OCI-LY7 (cell line): Measurements from ENCODE around the gene TEKT2. TPM values are rescaled to one million over a fixed set of nuclear protein-coding genes. Genes with fewer than 3 reads are reported as not detected.

ENCODE experiments used
- BruUV-seq: library from RNA; stranded (reverse); fragments of 400-500 nt; replicated peaks from 2 replicates; lab custom pipeline; 2021; lab: Mats Ljungman, UMichigan
- CTCF ChIA-PET: fragments of 300-600 bp; sonication (Branson Sonifier 250); formaldehyde crosslinking; loops from one replicate; lab custom pipeline; 2022; ENCODE audit warnings: antibody characterized with exemption; ENCODE audit not compliant: unreplicated experiment; lab: Charles Lee
- POLR2A ChIA-PET: fragments of 300-600 bp; sonication (Branson Sonifier 250); formaldehyde crosslinking; loops from one replicate; lab custom pipeline; 2022; ENCODE audit warnings: antibody characterized with exemption; lab: Charles Lee
- DNase-seq: peaks from one replicate; pipeline ENCODE4 v3.0.0-alpha.2; 2015; ENCODE audit warnings: low spot score
- H2AFZ ChIP-seq: fragments of 200-600 bp; sonication (generic), shearing (Covaris generic); 2 replicates; pipeline ENCODE4 v1.6.1; 2014; ENCODE audit warnings: mild to moderate bottlenecking, antibody characterized with exemption, low read length, moderate library complexity
- H3K27ac ChIP-seq: fragments of 200-600 bp; sonication (generic); 2 replicates; pipeline ENCODE4 v1.5.1; 2014; ENCODE audit warnings: mixed run types, low read depth, mild to moderate bottlenecking, moderate library complexity, low read length, inconsistent platforms; ENCODE audit not compliant: poor library complexity, severe bottlenecking
- H3K36me3 ChIP-seq: fragments of 200-600 bp; sonication (generic); 2 replicates; pipeline ENCODE4 v1.6.1; 2014; ENCODE audit warnings: mild to moderate bottlenecking, antibody characterized with exemption, low read length, moderate library complexity, mixed read lengths; ENCODE audit not compliant: insufficient read depth
- H3K4me1 ChIP-seq: fragments of 200-600 bp; sonication (generic); 2 replicates; pipeline ENCODE4 v1.5.1; 2014; ENCODE audit warnings: mild to moderate bottlenecking, low read length; ENCODE audit not compliant: insufficient read depth, poor library complexity, severe bottlenecking
- H3K4me2 ChIP-seq: fragments of 200-600 bp; sonication (generic); 2 replicates; pipeline ENCODE4 v1.6.1; 2014; ENCODE audit warnings: mild to moderate bottlenecking, low read length
- H3K4me3 ChIP-seq: fragments of 200-600 bp; sonication (generic); 2 replicates; pipeline ENCODE4 v1.5.1; 2014; ENCODE audit warnings: mild to moderate bottlenecking, low read depth, low read length; ENCODE audit not compliant: poor library complexity, severe bottlenecking
- H3K79me2 ChIP-seq: fragments of 200-600 bp; sonication (generic); 2 replicates; pipeline ENCODE4 v1.6.1; 2016; ENCODE audit warnings: low read depth, mild to moderate bottlenecking, low read length, moderate library complexity, mixed read lengths; ENCODE audit not compliant: insufficient read depth
- H3K9me2 ChIP-seq: fragments of 200-600 bp; sonication (generic); 2 replicates; pipeline ENCODE4 v1.6.1; 2016; ENCODE audit warnings: mild to moderate bottlenecking, low read length, mixed read lengths; ENCODE audit not compliant: insufficient read depth
- H3K9me3 ChIP-seq: fragments of 200-600 bp; sonication (generic); 2 replicates; pipeline ENCODE4 v1.6.1; 2014; ENCODE audit warnings: mild to moderate bottlenecking, mixed run types, low read length, mixed read lengths
- H4K20me1 ChIP-seq: fragments of 200-600 bp; sonication (generic); 2 replicates; pipeline ENCODE4 v1.6.1; 2014; ENCODE audit warnings: mild to moderate bottlenecking, antibody characterized with exemption, low read length, moderate library complexity, mixed read lengths; ENCODE audit not compliant: insufficient read depth
- EZH2phosphoT487 ChIP-seq: fragments of 200-600 bp; sonication (generic); IDR thresholded peaks from 2 replicates; pipeline ENCODE4 v1.6.1; 2018; ENCODE audit warnings: low read depth, borderline replicate concordance, mild to moderate bottlenecking, mixed run types, antibody characterized with exemption, low read length, moderate library complexity, mixed read lengths
- intact Hi-C: fragments of 100-400 bp; cut with micrococcal nuclease; formaldehyde crosslinking; loops from one replicate; pipeline ENCODE4 v1.10.0; 2022; ENCODE audit not compliant: unreplicated experiment
- total RNA-seq, 2 experiments: library from RNA; depleted of rRNA in 1 of 2; stranded (reverse); fragments of >200 nt in 1 of 2; shearing (Covaris generic) in 1 of 2; gene quantifications; 2 replicates each; pipeline ENCODE4 v1.2.3, GENCODE V29; 2014 to 2022
- TF ChIP-seq, protein P1 (sequence below): fragments of 200-600 bp; sonication (generic); conservative IDR thresholded peaks from 2 replicates; pipeline ENCODE4 v1.5.1; 2014; ENCODE audit warnings: mild to moderate bottlenecking, antibody characterized with exemption, low read length, moderate library complexity, mixed read lengths

The TEKT2 gene
- total RNA-seq, 2 experiments from 2014 or later, result not detected

DNA sequence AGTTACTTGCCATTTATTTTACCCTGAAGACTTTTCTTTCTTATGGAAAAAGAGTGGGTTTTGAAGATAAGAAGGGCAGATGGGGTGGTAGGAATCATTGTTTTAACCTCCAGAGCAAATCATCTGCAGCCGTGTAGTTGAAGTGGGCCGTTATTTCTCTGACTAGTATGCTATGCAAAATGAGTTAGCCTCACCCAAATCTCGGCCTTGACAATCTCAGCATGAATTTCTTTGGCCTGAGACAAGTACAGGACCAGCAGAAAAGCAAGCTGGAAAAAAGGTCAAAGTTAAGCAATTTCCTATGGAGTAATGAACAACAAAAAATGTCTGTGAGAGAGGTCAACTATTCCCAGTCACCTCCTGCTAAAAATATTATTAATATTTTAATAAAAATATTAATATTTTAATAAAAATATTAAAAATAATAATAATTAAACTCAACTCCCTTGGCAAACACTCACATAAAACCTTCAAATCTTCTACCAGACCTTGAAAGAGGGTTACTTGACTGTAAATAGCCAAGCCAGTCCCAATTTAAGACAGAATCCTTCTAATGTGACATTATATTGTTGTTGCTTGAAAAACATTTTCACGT is 6.8 kb upstream of the TEKT2 start:
- TF ChIP-seq, protein P1, sequence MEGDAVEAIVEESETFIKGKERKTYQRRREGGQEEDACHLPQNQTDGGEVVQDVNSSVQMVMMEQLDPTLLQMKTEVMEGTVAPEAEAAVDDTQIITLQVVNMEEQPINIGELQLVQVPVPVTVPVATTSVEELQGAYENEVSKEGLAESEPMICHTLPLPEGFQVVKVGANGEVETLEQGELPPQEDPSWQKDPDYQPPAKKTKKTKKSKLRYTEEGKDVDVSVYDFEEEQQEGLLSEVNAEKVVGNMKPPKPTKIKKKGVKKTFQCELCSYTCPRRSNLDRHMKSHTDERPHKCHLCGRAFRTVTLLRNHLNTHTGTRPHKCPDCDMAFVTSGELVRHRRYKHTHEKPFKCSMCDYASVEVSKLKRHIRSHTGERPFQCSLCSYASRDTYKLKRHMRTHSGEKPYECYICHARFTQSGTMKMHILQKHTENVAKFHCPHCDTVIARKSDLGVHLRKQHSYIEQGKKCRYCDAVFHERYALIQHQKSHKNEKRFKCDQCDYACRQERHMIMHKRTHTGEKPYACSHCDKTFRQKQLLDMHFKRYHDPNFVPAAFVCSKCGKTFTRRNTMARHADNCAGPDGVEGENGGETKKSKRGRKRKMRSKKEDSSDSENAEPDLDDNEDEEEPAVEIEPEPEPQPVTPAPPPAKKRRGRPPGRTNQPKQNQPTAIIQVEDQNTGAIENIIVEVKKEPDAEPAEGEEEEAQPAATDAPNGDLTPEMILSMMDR, result no peak
- TF ChIP-seq EZH2phosphoT487, result no peak
- Histone ChIP-seq H3K4me3 (no peak overlapping the region), H3K4me2 (no peak overlapping the region), H2AFZ (no peak overlapping the region), H3K4me1 (no peaks in the 10 kb centered on the region), H3K9me3 (no peaks in the 10 kb centered on the region), H3K36me3 (no peaks in the 10 kb centered on the region), H3K9me2 (no peaks in the 10 kb centered on the region), H3K27ac (no peak overlapping the region), H3K79me2 (no peaks in the 10 kb centered on the region), H4K20me1 (no peaks in the 10 kb centered on the region)
- DNase-seq, result no peak
- CTCF ChIA-PET, result no interaction called here
- POLR2A ChIA-PET, result no interaction called here
- BruUV-seq, result no TSS peak
- intact Hi-C loops, result no loop called here

DNA sequence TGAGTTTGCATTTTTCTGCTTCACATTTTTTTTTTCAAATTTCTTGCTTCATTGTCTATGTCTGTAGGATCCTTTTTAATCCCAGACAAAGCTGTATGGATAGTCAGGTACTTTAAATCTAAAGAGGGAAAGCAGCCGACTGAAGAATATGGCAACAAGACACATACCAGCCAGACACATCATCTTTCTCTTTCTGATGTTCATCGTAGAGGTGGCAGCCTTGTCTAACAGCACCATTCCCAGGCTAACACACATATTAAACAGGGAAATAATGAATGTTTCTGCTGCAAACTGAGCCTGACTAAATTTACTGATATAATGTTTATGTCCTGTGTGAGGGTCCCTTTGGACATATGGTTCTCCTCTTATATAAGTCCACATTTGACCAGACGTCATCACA is 3.7 kb upstream of the TEKT2 start:
- Histone ChIP-seq H2AFZ (no peak overlapping the region), H3K9me3 (no peaks in the 10 kb centered on the region), H3K4me1 (no peaks in the 10 kb centered on the region), H3K4me2 (no peak overlapping the region), H3K4me3 (no peak overlapping the region), H4K20me1 (no peaks in the 10 kb centered on the region), H3K36me3 (no peaks in the 10 kb centered on the region), H3K27ac (no peak overlapping the region), H3K79me2 (no peaks in the 10 kb centered on the region), H3K9me2 (no peaks in the 10 kb centered on the region)
- BruUV-seq, result no TSS peak
- intact Hi-C loops, result no loop called here
- POLR2A ChIA-PET, result interaction anchor here (0.7 kb wide), 2 partner anchors 63 to 194 kb away, joined by 4 read pairs; no protein-coding TSS in a partner anchor
- CTCF ChIA-PET, result no interaction called here
- TF ChIP-seq, protein P1, result no peak
- TF ChIP-seq EZH2phosphoT487, result no peak
- no peak for DNase-seq

DNA sequence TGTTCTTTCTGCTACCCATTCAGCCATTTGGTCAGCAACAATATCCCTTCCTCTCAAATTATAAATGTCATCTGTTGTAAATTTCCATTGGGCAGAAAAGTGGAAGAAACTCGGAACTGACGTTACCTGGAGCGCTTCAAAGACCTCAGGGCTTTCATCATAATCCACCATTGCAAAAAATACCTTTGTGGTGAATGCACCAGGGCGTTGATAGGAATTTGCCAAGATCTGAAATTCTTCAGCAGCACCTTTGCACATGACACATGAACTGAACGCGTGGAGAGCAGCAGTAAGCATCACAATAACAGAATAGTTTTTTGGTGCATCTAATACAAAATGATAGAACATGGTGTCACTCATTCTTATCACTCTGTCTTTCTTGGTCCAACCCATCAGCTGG is 3.1 kb upstream of the TEKT2 start:
- no peak for DNase-seq
- Histone ChIP-seq H2AFZ (no peak overlapping the region), H4K20me1 (no peaks in the 10 kb centered on the region), H3K4me2 (no peak overlapping the region), H3K27ac (no peak overlapping the region), H3K9me2 (no peaks in the 10 kb centered on the region), H3K9me3 (no peaks in the 10 kb centered on the region), H3K4me1 (no peaks in the 10 kb centered on the region), H3K79me2 (no peaks in the 10 kb centered on the region), H3K4me3 (no peak overlapping the region), H3K36me3 (no peaks in the 10 kb centered on the region)
- CTCF ChIA-PET, result no interaction called here
- POLR2A ChIA-PET, result no interaction called here
- BruUV-seq, result no TSS peak
- intact Hi-C loops, result no loop called here
- TF ChIP-seq EZH2phosphoT487, result no peak
- TF ChIP-seq, protein P1, result no peak
